ENCODE results near the gene CHST9.

DNA sequence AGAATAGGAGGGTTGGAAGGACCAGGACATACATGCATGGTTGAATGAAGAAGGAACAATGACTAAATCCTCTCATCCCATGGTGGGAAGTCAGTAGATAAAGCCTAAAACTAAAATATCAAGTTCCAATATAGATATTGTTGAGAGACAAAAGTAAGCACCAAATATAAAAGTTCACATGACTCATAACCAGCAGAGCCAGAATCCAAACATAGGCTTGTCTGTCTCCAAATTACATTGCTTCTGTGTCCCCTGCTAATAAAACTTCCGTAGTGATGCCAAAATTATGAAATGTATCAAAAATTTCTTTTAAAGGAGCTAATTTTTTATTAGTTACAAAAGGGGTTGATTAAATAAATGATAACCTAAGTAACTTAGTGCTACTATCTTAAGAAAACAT is 19.7 kb downstream of the CHST9 start:
- TF ChIP-seq TAF1 (conservative IDR thresholded peaks at IDR 0.05) (no peak), SP1 (IDR thresholded peaks at IDR 0.05) (no peak), FOXA1 (IDR thresholded peaks at IDR 0.05) (no peak), GABPA (IDR thresholded peaks at IDR 0.05 in 1 of 2, conservative IDR thresholded peaks at IDR 0.05 in 1 of 2) (no peak), RXRA (IDR thresholded peaks at IDR 0.05) (no peak)
- TF ChIP-seq, protein P1, sequence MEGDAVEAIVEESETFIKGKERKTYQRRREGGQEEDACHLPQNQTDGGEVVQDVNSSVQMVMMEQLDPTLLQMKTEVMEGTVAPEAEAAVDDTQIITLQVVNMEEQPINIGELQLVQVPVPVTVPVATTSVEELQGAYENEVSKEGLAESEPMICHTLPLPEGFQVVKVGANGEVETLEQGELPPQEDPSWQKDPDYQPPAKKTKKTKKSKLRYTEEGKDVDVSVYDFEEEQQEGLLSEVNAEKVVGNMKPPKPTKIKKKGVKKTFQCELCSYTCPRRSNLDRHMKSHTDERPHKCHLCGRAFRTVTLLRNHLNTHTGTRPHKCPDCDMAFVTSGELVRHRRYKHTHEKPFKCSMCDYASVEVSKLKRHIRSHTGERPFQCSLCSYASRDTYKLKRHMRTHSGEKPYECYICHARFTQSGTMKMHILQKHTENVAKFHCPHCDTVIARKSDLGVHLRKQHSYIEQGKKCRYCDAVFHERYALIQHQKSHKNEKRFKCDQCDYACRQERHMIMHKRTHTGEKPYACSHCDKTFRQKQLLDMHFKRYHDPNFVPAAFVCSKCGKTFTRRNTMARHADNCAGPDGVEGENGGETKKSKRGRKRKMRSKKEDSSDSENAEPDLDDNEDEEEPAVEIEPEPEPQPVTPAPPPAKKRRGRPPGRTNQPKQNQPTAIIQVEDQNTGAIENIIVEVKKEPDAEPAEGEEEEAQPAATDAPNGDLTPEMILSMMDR (IDR thresholded peaks at IDR 0.05; ENCODE audit: low read depth, low read length, missing input control): no peak
- TF ChIP-seq, protein P2, sequence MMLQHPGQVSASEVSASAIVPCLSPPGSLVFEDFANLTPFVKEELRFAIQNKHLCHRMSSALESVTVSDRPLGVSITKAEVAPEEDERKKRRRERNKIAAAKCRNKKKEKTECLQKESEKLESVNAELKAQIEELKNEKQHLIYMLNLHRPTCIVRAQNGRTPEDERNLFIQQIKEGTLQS (IDR thresholded peaks at IDR 0.05): no peak

Data from liver (tissue), 3 donors.